Upper lobe of left lung (tissue), 4 donors: Measurements from ENCODE around the gene LRRC8E.

Experiments
- CTCF ChIP-seq, 6 experiments: fragments of 450-650 bp in 4 of 6; fragments of 200-600 bp in 2 of 6; sonication (generic) in 2 of 6; IDR thresholded peaks; one replicate each; pipeline ENCODE4 v1.5.1; 2016 to 2019; ENCODE audit warnings: antibody characterized with exemption in 6 of 6
- POLR2A ChIP-seq, 4 donors: fragments of 450-650 bp; IDR thresholded peaks; one replicate each; pipeline ENCODE4 v1.5.1; 2016 to 2017; ENCODE audit warnings: antibody characterized with exemption in 4 of 4, mild to moderate bottlenecking in 2 of 4

DNA sequence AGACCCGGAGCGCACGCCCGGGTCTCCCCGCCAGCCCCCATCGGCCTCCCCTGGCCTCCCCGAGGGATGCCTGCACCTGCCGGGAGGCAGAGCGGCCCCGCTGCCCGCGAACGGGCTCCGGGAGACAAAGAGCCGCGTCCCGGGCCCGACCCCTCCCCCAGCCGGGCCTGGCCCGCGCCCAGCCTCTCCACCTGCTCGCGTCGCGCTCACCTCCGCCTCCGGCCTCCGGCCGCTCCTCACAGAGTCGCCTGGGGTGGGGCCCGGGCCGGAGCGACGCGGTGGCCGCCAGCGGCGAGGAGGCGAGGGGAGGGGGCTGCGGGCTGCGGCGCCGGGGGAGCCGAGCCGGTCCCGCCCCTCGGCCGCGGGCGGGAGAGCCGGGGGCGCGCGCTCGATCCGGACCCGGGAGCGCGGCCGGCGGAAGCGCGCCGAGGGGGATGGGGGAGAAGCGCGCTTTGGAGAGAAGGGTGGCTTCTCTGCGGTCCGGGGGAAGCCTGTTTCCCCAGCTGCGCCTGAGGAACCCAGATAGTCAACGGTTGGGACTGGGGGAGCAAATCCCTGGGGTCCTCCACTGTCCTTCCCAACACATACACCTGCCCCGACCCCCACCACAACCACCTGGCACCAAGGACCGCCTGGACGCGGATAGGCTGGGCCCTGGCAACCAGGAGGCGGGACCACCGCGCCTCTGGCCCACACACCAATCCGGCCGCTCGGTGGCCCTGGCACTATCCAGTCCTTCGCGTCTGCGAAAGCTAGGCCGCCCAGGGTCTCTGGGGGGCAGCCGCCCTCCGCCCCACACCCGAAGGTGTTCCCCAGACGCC lies 14.0 kb upstream of the LRRC8E start, which contains the start of gene PRR36:
- no peak for TF ChIP-seq CTCF (IDR thresholded peaks at IDR 0.05)
- TF ChIP-seq POLR2A (IDR thresholded peaks at IDR 0.05) = peak in 1 of 4 donors; percentile 27
